Measurements from ENCODE around the gene EML4.

DNA sequence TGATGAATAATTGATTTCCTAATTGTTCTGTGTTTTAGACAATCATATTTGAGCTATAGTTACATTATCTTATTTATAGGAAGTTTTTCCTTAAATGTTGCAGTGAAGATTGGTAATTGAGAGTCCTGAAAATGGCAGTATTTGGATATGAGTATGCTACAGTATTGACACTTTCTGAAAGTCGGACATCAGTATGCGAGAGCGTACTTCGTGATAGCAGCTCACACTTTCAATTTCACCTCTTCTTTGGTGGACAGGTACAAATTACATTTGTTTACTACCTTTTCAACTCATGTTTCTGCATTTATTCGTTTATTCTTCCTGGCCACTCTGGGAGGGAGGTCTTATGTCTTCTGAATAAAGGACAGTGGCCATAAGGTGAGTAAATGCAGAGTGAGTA, 38.7 kb downstream of the EML4 start:
- TF ChIP-seq, protein P1, sequence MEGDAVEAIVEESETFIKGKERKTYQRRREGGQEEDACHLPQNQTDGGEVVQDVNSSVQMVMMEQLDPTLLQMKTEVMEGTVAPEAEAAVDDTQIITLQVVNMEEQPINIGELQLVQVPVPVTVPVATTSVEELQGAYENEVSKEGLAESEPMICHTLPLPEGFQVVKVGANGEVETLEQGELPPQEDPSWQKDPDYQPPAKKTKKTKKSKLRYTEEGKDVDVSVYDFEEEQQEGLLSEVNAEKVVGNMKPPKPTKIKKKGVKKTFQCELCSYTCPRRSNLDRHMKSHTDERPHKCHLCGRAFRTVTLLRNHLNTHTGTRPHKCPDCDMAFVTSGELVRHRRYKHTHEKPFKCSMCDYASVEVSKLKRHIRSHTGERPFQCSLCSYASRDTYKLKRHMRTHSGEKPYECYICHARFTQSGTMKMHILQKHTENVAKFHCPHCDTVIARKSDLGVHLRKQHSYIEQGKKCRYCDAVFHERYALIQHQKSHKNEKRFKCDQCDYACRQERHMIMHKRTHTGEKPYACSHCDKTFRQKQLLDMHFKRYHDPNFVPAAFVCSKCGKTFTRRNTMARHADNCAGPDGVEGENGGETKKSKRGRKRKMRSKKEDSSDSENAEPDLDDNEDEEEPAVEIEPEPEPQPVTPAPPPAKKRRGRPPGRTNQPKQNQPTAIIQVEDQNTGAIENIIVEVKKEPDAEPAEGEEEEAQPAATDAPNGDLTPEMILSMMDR (IDR thresholded peaks at IDR 0.05), result no peak
- TF ChIP-seq, protein P2, sequence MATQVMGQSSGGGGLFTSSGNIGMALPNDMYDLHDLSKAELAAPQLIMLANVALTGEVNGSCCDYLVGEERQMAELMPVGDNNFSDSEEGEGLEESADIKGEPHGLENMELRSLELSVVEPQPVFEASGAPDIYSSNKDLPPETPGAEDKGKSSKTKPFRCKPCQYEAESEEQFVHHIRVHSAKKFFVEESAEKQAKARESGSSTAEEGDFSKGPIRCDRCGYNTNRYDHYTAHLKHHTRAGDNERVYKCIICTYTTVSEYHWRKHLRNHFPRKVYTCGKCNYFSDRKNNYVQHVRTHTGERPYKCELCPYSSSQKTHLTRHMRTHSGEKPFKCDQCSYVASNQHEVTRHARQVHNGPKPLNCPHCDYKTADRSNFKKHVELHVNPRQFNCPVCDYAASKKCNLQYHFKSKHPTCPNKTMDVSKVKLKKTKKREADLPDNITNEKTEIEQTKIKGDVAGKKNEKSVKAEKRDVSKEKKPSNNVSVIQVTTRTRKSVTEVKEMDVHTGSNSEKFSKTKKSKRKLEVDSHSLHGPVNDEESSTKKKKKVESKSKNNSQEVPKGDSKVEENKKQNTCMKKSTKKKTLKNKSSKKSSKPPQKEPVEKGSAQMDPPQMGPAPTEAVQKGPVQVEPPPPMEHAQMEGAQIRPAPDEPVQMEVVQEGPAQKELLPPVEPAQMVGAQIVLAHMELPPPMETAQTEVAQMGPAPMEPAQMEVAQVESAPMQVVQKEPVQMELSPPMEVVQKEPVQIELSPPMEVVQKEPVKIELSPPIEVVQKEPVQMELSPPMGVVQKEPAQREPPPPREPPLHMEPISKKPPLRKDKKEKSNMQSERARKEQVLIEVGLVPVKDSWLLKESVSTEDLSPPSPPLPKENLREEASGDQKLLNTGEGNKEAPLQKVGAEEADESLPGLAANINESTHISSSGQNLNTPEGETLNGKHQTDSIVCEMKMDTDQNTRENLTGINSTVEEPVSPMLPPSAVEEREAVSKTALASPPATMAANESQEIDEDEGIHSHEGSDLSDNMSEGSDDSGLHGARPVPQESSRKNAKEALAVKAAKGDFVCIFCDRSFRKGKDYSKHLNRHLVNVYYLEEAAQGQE (IDR thresholded peaks at IDR 0.05; ENCODE audit: insufficient read depth in 1 of 2, low read depth in 2 of 2, low read length in 1 of 2), result no peak
- TF ChIP-seq TCF7L2 (IDR thresholded peaks at IDR 0.05; ENCODE audit: low read depth, low read length), result no peak

Measured in Panc1 (cell line).